Measurements from ENCODE around the gene CDH1. TPM values are rescaled to one million over a fixed set of nuclear protein-coding genes. Genes with fewer than 3 reads are reported as not detected.
"Not testable (repeated sequence)": the region's sequence is repeated elsewhere in the genome, so short reads cannot be mapped to it uniquely, and the experiment has no call there.

CDH1 gene
- polyA plus RNA-seq, 1 of the 3 experiments (the other 2 are of a cell fraction): not detected

GRCh38 chr16:68785715-68786114 lies 48.6 kb downstream of the CDH1 start:
- POLR2A ChIA-PET: no interaction called here
- Histone ChIP-seq H3K4me1 (ENCODE audit: control insufficient read depth in 1 of 2, insufficient read depth in 2 of 2, low read depth in 1 of 2, low read length in 1 of 2) (no peaks in the 10 kb centered on the region), H3K79me2 (ENCODE audit: insufficient read depth) (no peaks in the 10 kb centered on the region), H3K27ac (ENCODE audit: low read depth in 2 of 2, low read length in 1 of 2) (no peak overlapping the region), H3K9me2 (no peaks in the 10 kb centered on the region), H3K9ac (no peak overlapping the region), H3K27me3 (ENCODE audit: insufficient read depth) (no peaks in the 10 kb centered on the region), H3K4me2 (no peak overlapping the region), H3K36me3 (replicated peaks in 1 of 2; ENCODE audit: control insufficient read depth in 1 of 2, insufficient read depth in 2 of 2, low read length in 1 of 2) (no peaks in the 10 kb centered on the region), H3K9me3 (no peaks in the 10 kb centered on the region), H3F3A (replicated peaks; ENCODE audit: insufficient read depth) (no peaks in the 10 kb centered on the region), H2AFZ (ENCODE audit: low read depth) (no peak overlapping the region), H3K4me3 (ENCODE audit: low read depth in 2 of 2, low read length in 1 of 2) (no peak overlapping the region), H4K20me1 (ENCODE audit: insufficient read depth) (no peaks in the 10 kb centered on the region)
- DNase-seq: no peak
- CTCF ChIA-PET: no interaction called here
- WGBS (ENCODE audit: low lambda C conversion rate): 65% methylated on average over 3 of the region's 3 CpGs
- TF ChIP-seq RXRA (IDR thresholded peaks at IDR 0.05; ENCODE audit: borderline replicate concordance, low read depth) (no peak), JUND (IDR thresholded peaks at IDR 0.05) (no peak), GABPA (IDR thresholded peaks at IDR 0.05; ENCODE audit: low read depth) (no peak), FOXM1 (IDR thresholded peaks at IDR 0.05; ENCODE audit: low read depth) (no peak), RAD21 (IDR thresholded peaks at IDR 0.05; ENCODE audit: low read length) (no peak)

DNA sequence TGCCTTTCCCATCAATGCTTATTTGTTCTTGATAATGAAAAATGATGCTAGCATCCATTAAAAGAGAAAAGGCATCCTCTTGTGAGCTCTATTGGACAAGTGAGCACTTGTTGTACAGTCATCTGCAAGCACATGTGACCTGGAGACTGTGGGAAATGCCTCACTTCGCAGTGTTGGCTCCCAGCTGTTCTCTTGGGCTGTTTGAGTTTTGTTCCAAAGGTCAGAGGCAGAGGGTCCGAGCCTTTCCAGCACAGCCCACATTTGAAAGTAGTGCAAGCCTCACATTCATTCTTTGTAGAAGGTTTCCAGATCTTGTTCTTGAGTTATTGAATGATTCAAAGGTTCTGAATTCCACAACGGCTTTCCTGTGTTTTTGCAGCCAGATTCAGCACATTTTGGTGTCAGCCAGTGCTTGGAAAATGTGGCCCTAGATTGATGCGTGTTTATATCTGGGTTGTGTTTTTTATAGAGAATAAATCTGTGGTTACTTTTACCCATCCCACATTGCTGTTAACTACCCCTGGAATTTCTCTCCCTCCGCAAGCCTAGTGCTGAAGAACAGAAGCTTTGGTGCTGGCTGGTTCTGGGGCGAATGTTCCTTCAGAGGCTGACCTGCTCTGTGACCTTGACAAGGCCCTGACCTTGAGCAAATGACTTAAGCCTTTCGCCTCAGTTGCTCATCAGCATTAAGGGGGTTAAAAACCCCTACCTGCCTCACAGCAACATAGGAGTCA lies 49.8 kb downstream of the CDH1 start:
- Histone ChIP-seq H3K9me2 (no peaks in the 10 kb centered on the region), H3F3A (replicated peaks; ENCODE audit: insufficient read depth) (no peaks in the 10 kb centered on the region), H3K79me2 (ENCODE audit: insufficient read depth) (no peaks in the 10 kb centered on the region), H3K9ac (no peak overlapping the region), H3K27ac (ENCODE audit: low read depth in 2 of 2, low read length in 1 of 2) (no peak overlapping the region), H4K20me1 (ENCODE audit: insufficient read depth) (no peaks in the 10 kb centered on the region), H3K4me2 (no peak overlapping the region), H3K27me3 (ENCODE audit: insufficient read depth) (no peaks in the 10 kb centered on the region), H2AFZ (ENCODE audit: low read depth) (no peak overlapping the region), H3K4me3 (ENCODE audit: low read depth in 2 of 2, low read length in 1 of 2) (no peak overlapping the region), H3K36me3 (replicated peaks in 1 of 2; ENCODE audit: control insufficient read depth in 1 of 2, insufficient read depth in 2 of 2, low read length in 1 of 2) (no peaks in the 10 kb centered on the region), H3K4me1 (ENCODE audit: control insufficient read depth in 1 of 2, insufficient read depth in 2 of 2, low read depth in 1 of 2, low read length in 1 of 2) (no peaks in the 10 kb centered on the region), H3K9me3 (no peaks in the 10 kb centered on the region)
- ChIA-PET CTCF (no interaction called here), POLR2A (no interaction called here)
- no peak for DNase-seq
- WGBS (ENCODE audit: low lambda C conversion rate): 36% methylated on average over 7 of the region's 7 CpGs
- TF ChIP-seq SIN3A (IDR thresholded peaks at IDR 0.05; ENCODE audit: borderline replicate concordance, low read depth, low read length) (no peak), PBX3 (IDR thresholded peaks at IDR 0.05) (no peak), JUND (IDR thresholded peaks at IDR 0.05) (no peak), TCF12 (IDR thresholded peaks at IDR 0.05) (no peak), ELF1 (IDR thresholded peaks at IDR 0.05) (no peak), EZH2phosphoT487 (IDR thresholded peaks at IDR 0.05; ENCODE audit: borderline replicate concordance, low read depth) (no peak), MAX (IDR thresholded peaks at IDR 0.05; ENCODE audit: low read depth) (no peak), YY1 (IDR thresholded peaks at IDR 0.05; ENCODE audit: low read depth) (no peak), RFX5 (IDR thresholded peaks at IDR 0.05; ENCODE audit: low read length) (no peak), RXRA (IDR thresholded peaks at IDR 0.05; ENCODE audit: borderline replicate concordance, low read depth) (no peak), SMC3 (IDR thresholded peaks at IDR 0.05; ENCODE audit: low read depth, low read length) (no peak), NRF1 (IDR thresholded peaks at IDR 0.05; ENCODE audit: low read depth, low read length) (no peak), NFIC (IDR thresholded peaks at IDR 0.05; ENCODE audit: borderline replicate concordance) (no peak), GABPA (IDR thresholded peaks at IDR 0.05; ENCODE audit: low read depth) (no peak)
- TF ChIP-seq, protein P1, sequence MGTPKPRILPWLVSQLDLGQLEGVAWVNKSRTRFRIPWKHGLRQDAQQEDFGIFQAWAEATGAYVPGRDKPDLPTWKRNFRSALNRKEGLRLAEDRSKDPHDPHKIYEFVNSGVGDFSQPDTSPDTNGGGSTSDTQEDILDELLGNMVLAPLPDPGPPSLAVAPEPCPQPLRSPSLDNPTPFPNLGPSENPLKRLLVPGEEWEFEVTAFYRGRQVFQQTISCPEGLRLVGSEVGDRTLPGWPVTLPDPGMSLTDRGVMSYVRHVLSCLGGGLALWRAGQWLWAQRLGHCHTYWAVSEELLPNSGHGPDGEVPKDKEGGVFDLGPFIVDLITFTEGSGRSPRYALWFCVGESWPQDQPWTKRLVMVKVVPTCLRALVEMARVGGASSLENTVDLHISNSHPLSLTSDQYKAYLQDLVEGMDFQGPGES (IDR thresholded peaks at IDR 0.05; ENCODE audit: low read depth, low read length): no peak
- TF ChIP-seq, protein P2, sequence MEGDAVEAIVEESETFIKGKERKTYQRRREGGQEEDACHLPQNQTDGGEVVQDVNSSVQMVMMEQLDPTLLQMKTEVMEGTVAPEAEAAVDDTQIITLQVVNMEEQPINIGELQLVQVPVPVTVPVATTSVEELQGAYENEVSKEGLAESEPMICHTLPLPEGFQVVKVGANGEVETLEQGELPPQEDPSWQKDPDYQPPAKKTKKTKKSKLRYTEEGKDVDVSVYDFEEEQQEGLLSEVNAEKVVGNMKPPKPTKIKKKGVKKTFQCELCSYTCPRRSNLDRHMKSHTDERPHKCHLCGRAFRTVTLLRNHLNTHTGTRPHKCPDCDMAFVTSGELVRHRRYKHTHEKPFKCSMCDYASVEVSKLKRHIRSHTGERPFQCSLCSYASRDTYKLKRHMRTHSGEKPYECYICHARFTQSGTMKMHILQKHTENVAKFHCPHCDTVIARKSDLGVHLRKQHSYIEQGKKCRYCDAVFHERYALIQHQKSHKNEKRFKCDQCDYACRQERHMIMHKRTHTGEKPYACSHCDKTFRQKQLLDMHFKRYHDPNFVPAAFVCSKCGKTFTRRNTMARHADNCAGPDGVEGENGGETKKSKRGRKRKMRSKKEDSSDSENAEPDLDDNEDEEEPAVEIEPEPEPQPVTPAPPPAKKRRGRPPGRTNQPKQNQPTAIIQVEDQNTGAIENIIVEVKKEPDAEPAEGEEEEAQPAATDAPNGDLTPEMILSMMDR (IDR thresholded peaks at IDR 0.05): no peak

GRCh38 chr16:68787419-68787807 lies 50.3 kb downstream of the CDH1 start:
- CTCF ChIA-PET: interaction anchor here (1.6 kb wide), 1 partner anchor 13 kb away, joined by 8 read pairs; no protein-coding TSS in a partner anchor
- H2AFZ ChIP-seq (ENCODE audit: low read depth); H3K9me2 ChIP-seq; POLR2A ChIA-PET; H3K9ac ChIP-seq; H3K36me3 ChIP-seq (replicated peaks in 1 of 2; ENCODE audit: control insufficient read depth in 1 of 2, insufficient read depth in 2 of 2, low read length in 1 of 2); DNase-seq; H3K4me3 ChIP-seq (ENCODE audit: low read depth in 2 of 2, low read length in 1 of 2); H3K79me2 ChIP-seq (ENCODE audit: insufficient read depth); H3K27ac ChIP-seq (ENCODE audit: low read depth in 2 of 2, low read length in 1 of 2); H3F3A ChIP-seq (replicated peaks; ENCODE audit: insufficient read depth); H3K27me3 ChIP-seq (ENCODE audit: insufficient read depth); H3K9me3 ChIP-seq; H3K4me1 ChIP-seq (ENCODE audit: control insufficient read depth in 1 of 2, insufficient read depth in 2 of 2, low read depth in 1 of 2, low read length in 1 of 2); H3K4me2 ChIP-seq; H4K20me1 ChIP-seq (ENCODE audit: insufficient read depth): not testable (repeated sequence)
- WGBS (ENCODE audit: low lambda C conversion rate): 61% methylated on average over 1 of the region's 1 CpG

Data from SK-N-SH (cell line).